Lower leg skin (tissue), 3 donors: ENCODE data around the gene SPPL2B.

ENCODE experiments used
- CTCF ChIP-seq, 3 donors: fragments of 450-650 bp; IDR thresholded peaks; one replicate each; pipeline ENCODE4 v1.5.1; 2016; ENCODE audit warnings: antibody characterized with exemption in 3 of 3, mild to moderate bottlenecking in 3 of 3, moderate library complexity in 2 of 3
- POLR2A ChIP-seq, 2 donors: fragments of 450-650 bp; IDR thresholded peaks; one replicate each; pipeline ENCODE4 v1.6.1; 2016 to 2017; ENCODE audit warnings: antibody characterized with exemption in 2 of 2, mild to moderate bottlenecking in 1 of 2, moderate library complexity in 1 of 2

DNA sequence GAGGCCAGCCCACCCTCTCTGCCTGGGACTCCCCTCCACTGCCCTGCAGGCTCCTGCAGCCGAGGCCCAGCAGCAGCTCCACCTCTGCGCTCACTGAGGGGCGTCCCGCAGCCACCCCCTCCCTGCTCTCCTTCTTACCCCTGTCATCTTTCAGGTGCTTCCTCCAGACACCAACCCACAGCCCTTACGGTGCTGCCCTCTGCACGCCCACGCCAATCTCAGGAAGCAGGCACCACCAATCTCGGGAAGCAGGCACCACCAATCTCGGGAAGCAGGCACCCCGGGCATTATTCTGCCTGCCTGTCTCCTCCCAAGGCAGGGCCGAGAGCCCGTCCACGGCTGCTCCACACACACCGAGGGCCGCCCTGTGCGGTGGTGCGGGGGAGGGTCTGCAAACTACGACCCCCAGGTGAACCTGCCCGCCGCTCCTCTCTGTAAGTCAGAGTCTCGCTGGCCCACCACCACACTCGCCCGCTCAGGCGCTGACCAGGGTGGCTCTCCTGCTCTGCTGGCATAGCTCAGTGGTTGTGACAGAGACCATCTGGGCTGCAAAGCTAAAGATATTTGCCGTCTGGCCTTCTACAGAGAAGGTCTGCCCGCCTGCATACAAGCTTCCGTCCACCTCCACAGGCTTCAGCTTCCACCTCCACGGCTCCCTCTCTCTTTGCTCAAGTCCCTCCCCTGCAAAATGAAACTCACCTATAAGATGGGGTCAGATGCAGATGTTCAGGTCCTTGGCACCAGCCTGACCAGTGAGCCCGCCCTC lies 3.0 kb upstream of the SPPL2B start:
- TF ChIP-seq CTCF (IDR thresholded peaks at IDR 0.05) (no peak), POLR2A (IDR thresholded peaks at IDR 0.05) (no peak)
